Stimulated activated CD4-positive, alpha-beta T cell treated with anti-CD3 and anti-CD28 coated beads, TNF-alpha, amount 100 ng/mL, for 48 hours (primary cell): ENCODE results near the gene AKAP8L.

Experiments
- DNase-seq, 3 donors: peaks; one replicate each; pipeline ENCODE4 v3.0.0-alpha.2; 2020; ENCODE audit warnings: low read depth in 3 of 3

AKAP8L gene

DNA sequence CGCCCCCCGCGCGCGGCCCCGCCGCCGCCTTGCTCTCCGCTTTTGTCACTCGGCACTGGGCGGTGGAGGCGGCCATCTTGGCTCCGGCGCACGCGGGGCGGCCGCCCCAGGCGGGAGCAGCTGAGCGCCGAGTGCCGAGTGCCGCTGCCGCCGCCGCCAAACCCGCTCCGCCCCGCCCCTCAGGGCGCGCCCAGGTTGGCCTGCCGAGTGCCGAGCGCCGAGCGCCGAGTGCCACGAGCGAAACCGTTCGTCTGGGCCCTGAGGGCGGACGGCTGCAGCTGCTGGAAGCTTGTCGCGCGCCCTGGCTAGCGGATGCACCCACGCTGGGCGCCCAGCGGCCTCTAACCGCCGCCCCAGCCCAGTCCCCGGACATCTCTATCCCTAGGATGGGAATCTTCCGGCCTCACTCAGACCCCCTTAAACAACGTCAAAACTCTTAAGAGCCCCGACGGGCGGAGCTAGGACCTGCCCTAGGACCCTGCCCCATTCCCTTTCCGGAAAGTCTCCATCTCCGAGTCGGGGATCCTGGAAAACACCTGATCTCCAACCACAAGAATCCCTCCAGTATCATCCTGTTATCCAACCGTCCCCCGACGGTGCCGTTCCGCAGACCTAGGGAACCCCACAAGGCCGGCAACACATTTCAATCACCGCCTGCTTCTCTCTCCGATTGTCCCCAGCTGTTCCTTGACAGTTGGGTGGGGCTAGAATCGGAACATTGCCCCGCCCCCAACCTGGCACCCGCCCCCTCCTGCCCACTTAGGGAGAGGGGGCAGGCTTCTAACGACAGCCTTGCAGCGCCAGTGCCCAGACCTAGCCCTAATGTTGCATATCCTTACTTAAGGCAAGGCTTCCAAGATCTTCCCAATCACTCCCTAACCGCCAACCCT lies 14.1 kb upstream of the AKAP8L start:
- DNase-seq, result peak; percentile 85 to 94 (median 86)

DNA sequence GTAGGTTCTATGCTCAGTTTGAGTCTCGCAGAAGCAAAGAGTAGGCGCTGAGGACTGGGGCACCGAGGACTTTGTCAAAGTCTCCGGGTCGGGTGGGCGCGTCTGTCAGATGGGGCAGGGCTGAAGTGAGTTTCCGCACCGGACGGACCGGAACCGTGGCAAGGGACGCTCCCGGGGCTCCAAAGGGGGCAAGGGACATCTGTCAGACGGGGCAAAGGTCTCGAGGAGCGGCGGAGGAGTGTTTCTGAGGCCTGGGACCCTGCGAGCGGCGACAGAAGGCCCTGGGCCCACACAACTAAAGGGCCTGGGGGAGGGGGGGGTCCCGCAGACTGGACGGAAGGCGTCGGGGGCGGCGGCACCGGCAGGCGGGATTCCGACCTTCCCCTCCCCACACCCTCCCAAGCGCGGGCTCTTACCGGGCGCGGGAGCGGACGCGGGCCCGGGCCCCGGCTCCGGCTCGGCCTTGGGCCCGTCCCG lies 13.3 kb upstream of the AKAP8L start:
- DNase-seq, result no peak

DNA sequence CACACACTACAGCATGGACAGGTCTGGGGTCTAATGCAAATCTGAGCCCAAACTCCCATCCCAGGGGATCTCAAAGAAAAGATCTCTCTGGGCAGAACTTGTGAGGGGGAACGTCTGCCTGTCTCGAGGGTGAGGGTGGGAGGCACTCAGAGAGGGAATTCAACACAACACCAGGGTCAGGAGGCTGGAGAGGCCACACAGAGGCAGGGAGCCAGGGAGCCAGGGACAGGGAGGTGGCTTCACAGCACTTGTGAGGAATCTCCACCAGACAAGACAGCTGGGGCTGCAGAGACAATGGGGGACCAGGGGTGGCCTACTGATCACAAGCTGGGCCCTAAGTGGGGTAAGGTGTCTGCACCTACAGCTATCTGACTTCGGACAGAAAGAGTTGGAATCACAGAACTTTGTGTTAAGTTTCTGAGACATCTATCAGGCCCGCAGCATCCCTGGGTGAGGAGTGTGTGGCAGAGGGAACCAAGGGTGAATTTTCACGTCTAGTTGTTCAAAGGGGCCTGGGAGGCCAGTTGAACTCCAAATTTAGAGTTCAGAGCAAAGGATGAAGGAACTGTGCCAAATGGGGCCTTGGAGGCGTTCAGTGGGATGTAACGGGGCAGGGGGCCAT lies 12.7 kb upstream of the AKAP8L start:
- no peak for DNase-seq

DNA sequence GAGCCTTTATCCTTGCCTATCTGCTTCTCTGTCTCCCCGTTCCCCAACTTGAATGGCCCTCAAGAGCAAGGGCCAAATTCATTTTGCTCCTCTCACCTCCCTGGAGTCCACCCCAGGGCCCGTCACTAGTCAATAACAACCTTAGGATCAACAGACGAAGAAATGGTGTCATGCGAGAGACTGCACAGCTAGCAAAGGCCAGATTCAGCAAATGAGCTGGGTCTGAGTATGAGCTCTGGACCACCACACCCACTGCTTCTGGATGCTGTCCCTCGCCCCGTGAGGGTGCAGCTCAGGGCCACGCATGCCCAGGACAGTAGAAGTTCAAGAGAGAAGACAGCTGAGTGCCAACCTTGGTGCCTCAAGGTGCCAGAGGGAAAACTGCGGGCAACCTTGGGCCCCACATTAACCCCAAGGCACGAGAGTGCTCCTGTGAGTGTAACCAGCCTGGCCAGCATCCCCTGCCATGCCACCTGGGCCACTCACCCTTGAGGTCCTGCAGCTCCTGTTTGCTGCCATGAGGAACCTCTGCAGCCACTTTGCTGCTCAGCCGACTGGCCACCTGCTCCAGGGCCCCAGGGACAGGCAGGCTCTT lies 11.8 kb upstream of the AKAP8L start:
- DNase-seq, result no peak

DNA sequence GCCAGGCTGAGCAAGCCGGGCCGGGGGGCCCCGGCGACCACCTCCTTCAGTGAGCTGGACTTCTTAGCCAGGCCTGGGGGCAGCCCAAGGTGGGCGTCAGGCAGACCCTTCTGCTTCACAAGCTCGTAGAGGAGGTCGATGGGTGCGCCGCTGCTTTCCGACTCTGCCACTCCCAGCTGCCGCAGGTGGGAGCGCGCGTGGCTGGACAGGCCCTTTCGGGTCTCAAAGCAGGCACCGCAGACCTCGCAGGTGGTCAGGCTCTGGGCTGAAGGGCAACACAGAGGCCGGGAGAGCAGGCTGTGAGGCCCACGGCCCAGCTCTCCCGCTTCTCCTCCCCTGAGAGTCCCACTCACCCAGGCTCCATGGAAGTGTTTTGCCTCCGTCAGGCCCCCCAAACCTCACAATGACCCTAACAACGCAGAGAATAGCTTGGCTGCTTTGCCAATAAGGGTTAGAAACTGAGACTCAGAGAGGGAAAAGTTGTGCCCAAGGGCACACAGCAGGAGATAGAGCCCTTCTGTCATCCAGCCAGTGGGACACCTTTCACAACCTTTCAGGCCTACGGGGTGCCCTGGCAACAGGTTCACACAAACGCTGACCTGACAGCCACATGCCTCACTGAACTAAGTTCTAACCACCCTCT lies 11.2 kb upstream of the AKAP8L start:
- no peak for DNase-seq

DNA sequence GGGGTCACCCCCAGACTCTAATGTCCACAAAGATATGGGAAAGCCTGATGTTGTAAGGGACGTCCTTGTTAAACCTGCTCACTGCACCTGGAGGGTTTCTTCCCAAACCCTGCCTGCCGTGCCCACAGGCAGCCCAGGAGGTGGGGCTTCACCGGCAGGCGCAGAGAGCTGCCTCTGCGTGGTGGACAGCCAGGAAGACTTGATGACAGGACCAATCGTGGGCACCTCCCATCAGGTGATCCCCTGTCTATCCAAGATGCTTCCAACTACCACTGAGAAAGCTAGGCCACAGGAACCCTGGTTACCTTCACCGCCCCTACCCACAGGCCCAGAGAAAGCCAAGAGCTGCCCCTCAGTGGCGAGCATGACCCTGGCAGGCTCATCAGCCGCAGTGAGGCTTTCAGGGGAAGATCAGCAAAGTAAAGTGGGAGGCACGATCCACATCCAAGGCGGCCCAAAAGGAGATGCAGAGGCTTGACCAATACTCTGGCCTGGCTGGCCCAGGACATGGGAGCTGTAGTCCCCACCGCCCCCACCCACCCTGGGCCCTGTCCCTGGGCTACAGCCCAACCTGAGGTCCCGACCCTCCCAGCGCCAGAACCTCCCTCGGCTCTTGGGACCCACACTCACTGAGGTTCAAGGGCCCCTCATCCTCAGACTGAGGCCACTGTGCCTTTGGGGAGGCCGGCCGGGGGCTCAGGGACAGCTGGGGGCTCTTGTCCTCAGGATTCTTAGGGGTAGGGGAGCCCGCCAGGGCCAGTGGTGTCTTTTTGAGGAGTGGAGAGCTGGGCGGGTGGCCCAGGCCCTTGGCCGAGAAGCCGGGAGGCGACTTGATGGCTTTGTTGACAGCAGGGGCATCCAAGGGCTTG lies 10.4 kb upstream of the AKAP8L start:
- no peak for DNase-seq

DNA sequence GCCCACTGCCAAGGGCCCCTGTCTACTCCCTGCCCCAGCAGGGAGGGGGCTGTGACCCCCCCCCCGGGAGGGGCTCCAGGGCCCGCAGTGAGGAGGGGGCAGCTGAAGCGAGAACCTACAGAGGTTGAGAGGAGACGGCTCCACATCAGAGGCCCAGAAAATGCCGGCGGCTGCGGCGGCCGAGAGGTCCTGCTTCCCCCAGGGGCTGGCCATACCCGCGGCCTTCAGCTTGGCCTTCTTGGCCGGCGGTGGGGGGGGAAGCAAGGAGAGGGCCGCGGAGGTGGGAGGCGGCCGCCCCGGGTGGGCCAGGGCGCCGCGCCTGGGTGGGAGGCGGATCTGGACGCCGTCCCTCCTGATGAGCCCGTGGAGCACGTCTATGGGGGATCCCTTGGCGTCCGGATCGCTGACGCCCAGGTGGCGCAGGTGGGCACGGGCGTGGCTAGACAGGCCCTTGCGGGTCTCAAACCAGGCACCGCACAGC lies 9.2 kb upstream of the AKAP8L start:
- no peak for DNase-seq

DNA sequence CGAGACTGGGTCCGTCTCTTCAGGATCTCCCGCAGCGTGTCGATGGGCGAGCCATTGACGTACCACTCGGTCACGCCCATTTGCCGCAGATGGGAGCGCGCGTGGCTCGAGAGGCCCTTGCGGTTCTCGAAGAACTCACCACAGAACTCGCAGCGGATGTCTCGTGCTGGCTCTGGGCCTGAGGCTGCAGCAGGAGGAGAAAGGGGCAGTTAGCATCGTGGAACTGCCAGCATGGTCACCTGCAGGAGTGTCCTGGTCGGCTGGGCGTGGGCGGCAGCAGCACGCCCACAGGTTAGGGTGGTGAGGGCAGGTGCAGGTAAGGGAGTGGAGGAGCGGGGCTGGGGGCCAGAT lies 8.5 kb upstream of the AKAP8L start:
- DNase-seq, result no peak

DNA sequence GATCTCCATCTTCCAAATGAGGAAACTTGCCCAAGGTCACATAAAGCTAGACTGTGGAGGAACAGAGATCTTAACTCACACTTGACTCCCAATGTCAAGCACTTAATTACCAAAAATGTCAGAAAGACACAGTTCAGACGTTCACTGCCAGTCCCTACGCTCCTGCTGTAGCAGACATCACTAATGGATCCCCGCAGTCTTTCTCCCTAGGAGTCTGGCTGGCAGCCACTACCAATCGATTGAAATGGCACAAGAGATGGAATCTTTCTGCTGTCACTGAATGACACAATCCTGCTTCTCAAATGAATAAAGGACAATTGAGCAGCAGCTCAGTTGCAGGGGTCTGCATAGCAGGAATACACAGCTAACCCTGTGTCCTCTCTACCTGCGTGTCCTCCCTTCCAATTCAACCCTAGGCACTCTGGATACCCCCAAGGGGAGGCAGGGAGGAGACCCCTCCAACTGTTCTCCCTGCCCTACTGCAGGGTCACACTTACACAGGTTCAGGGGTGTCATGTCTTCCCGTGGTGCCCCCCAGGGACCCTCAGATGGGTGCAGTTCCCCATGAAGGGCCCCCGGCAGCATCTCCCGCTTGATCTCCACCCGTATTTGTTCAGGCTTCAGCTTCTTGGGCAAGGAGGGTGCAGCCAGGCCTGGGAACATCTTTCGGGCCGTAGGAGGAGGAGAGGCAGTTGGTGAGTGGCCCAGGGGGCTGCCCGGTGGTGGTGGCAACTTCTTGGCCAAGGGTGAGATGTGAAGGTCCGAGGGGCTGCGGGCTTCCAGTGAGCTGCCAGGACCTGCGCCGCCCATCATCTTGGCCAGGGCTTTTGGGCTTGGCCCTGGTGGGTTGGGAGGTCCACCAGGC lies 7.9 kb upstream of the AKAP8L start:
- no peak for DNase-seq

DNA sequence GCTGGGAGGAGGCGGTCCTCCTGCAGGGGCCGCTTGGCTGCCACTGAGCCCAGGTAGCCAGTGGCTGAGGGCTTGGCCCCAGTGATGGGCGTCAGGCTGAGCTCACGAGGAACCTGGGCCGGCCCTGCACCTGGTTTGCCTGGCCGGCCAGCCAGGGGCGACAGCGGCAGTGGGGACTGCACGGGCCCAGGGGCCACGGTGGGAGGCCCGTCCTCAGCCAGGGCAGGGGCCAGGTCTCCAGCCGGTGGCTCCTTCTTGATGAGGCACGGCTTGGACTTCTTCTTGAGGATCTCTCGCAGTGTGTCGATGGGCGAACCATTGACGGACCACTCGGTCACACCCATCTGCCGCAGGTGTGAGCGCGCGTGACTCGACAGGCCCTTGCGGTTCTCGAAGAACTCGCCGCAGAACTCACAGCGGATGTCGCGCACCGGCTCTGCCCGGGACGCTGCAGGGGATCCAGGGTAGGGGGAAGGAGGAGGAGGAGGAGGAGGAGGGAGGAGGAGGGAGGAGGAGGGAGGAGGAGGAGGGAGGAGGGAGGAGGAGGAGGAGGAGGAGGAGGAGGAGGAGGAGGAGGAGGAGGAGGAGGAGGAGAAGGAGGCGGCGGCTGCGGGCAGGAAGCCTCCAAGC lies 6.6 kb upstream of the AKAP8L start:
- no peak for DNase-seq

DNA sequence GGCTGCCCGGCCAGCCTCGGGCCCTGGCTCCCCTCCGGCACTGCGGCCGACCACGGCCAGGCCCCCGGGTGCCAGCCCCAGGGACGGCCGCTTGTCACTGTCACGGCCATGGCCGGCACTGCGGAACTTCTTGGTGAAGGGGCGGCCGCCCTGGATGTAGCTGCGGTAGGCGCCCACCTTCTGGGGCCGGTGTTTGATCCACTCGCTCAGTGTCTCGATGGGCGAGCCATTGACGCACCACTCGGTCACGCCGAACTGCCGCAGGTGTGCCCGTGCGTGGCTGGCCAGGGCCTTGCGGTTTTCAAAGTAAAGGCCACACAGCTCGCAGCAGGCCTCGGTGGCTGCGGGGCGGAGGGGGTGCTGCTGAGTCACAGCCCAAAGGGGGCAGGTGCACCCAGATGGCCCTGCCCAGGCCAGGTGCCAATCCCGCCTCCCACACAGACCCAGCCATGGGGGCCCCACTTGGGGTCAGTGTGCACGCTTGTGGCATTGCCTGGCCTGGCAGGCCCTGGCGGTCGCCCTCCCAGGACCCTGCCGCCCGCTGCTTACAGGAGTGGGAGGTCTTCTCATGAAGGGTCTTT lies 6.0 kb upstream of the AKAP8L start:
- DNase-seq, result no peak

DNA sequence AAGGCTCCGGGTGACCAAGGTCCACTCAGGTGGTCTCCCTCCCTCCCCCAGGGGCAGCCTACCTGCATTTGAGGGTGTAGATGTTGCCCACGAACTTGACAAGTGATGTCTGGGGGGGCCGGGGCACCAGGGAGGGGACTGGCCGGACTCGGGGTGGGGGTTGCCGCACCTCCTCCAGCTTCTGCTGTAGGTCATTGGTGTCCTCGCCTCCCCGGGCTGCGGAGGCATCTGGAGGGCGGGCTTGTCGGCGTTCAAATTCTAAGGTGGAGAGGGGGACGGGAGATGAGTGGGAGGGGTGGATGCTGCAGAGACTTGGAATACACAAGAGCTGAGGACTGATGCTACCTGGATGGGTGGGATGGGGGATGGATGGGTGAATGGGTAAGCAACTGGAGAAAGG lies 5.3 kb upstream of the AKAP8L start:
- DNase-seq, result no peak

DNA sequence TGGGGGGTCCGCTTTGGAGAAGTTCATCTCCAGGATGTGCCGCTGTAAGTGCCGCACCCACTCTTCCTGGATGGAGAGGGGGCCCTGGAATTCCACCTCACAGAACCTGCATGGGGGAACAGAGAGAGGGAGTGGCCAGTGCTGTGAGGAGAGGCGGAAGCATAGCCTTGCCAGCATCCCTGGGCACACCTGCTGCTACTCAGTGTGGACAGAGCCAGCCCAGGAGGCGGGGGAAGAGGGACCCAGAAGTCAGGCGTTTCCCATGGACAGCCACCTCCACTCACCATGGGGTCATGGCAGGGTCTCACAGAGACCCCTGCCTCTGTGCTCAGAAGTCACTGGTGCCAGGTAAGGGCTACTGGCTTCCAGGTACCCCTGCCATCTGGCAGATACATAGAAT lies 4.3 kb upstream of the AKAP8L start:
- no peak for DNase-seq

DNA sequence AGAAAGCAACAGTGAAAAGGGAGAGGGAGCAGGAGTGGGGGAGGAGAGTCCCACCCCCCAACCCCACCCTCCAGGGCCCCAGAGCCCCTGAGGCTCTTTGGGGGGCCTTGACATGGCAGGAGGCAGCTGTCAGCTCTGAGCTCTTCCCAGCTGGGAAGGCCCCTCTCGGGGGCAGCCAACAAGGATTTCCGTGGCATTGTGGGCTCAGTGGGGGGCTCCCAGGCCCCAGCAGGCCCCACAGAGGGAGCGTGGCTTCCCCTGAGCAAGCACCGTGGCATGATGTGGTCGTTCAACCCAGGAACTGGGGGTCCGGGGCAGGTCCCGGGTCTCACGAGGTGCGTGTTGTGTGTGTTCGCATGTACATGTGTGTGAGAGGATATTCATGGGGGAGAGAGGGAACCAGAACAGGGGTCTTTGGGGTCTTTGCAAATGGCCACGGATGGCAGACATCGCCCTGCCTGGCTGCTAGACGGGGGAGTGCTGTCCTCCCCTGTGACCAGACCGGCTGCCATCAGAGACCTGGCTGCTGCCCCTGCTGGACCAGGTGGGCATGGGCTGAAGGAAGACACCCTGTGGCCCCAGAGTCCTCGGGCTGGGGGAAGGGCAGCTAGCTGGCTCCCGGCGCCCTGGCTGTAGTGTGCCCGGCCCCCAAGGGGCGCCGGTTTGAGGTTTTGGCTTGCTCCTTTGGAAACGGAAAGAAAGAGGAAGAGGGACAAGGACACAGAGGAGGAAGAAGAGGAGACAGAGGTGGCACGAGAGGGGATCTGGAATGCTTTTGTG lies 3.7 kb upstream of the AKAP8L start:
- DNase-seq, result no peak

DNA sequence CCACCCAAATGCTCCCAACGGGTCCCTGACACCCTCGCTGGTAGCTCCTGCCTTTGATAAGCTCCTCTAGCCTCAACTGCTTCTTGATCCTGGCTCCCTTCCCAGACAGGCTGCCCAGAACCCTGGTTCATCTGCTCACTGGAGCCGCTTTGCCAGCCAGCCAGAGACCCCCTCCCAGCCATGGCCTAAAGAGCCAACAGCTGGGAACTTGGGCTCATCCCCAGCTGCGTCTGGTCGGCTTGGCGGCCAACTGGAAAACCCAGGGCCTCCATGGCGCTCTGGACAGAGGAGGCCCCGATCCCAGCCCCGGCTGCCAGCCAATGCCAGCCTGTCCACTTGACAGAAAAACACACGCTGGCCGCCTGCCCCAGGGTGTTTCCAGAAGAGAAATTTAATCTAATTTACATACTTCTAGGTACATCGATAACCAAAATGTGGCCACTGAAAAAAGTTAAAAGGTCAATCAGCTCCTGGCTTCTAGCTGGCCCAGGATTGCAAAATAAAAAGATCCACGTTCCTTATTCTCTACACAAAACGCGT lies 3.0 kb upstream of the AKAP8L start:
- no peak for DNase-seq

DNA sequence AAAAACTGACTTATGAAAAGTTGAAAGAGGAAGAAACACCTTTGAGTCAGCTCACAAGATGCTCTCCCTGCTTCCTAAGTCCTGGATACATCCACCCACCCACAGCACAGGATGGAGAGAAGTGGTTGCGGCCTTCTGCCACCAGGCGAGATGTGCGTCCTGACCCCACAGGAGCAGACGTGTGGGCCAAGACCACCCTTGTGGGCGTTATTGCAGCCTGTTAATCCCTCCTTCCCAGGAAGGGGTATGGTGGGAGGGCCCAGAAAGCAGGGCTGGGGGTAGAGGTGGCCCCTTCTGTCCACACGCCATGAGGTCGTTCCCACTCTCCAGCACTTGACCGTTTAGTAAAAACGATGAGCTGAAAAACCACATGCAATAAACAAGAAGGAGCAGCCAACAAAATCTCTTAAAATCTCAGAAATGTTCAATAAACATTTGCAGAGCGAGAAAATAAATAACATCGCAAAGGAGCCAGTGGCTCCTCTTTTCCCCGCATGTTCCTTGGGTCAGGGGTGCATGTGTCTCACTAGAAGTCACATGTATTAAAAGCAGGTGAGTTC lies 2.4 kb upstream of the AKAP8L start:
- DNase-seq, result no peak

DNA sequence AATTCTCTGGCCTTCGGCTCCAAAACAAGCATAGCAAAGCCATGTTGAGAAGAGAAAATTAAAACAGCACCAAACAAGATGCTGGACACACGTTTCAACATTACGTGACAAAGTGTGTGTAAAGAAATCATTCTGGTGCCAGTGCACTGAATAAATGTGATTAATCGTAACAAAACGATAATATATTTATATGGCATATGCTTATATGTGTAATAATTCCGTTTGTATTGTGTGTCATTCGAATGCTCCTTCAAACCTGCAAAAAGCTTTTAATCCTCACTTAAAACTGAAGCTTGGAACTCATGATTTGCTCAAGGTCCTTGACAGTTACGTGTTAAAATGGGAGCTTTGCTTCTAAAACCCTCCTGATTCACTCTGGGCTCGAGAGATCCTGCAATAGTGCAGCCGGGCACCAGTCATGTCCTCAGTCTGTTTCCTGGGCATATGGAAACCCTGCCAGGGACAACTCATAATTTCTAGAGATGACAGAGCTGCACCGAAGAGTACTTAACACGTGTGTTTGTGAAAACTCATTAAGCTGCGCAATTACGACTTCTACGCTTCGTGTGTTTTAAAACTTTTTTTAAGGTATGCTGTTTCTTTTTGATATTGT lies 731 bp upstream of the AKAP8L start:
- no peak for DNase-seq

DNA sequence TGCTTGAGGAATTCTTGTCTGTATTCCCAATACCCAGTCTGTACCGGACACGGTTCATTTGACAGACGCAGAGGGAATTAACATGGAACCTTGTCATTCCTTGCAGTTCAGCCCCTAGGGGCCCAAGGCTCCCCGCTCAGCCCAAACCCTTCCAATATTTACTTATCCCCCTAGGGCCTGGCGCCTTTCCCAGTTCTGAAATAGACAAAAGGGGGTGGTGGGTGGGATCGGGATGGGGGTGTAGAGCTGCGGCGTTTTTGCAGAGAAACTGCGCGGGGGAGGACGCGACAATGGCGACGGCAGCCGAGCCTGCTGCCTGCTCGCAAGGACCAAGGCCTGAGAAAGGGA lies 583 bp downstream of the AKAP8L start:
- DNase-seq, result no peak
